Endodermal cell (in vitro differentiated cells): ENCODE data around the gene RFTN1. TPM values are rescaled to one million over a fixed set of nuclear protein-coding genes. Genes with fewer than 3 reads are reported as not detected.

ENCODE experiments used
- DNase-seq: peaks from one replicate; pipeline ENCODE4 v3.0.0-alpha.2; 2017
- H3K27ac ChIP-seq: 2 replicates; pipeline ENCODE4 v1.5.1; 2013; ENCODE audit warnings: mild to moderate bottlenecking, low read depth, low read length, moderate library complexity
- H3K27me3 ChIP-seq: 2 replicates; pipeline ENCODE4 v1.6.1; 2013; ENCODE audit warnings: mild to moderate bottlenecking, low read length, moderate library complexity; ENCODE audit not compliant: insufficient read depth, control insufficient read depth, poor library complexity, severe bottlenecking
- H3K36me3 ChIP-seq: 2 replicates; pipeline ENCODE4 v1.7.0; 2013; ENCODE audit warnings: mild to moderate bottlenecking, low read length, moderate library complexity; ENCODE audit not compliant: control insufficient read depth, insufficient read depth
- H3K4me1 ChIP-seq: one replicate; pipeline ENCODE4 v1.7.0; 2013; ENCODE audit warnings: low read length; ENCODE audit not compliant: control insufficient read depth, insufficient read depth
- H3K4me3 ChIP-seq: 2 replicates; pipeline ENCODE4 v1.5.1; 2013; ENCODE audit warnings: mild to moderate bottlenecking, low read length, moderate library complexity
- H3K9ac ChIP-seq: 2 replicates; pipeline ENCODE4 v1.6.1; 2013; ENCODE audit warnings: mild to moderate bottlenecking, low read length, moderate library complexity; ENCODE audit not compliant: poor library complexity, severe bottlenecking; ENCODE audit errors: extremely low read depth
- H3K9me3 ChIP-seq: 2 replicates; pipeline ENCODE4 v1.6.1; 2013; ENCODE audit warnings: mild to moderate bottlenecking, low read length, moderate library complexity; ENCODE audit not compliant: control insufficient read depth
- H3K27ac Mint-ChIP-seq: 2 replicates; pipeline ENCODE4 v1.8.0; 2020; ENCODE audit warnings: mixed read lengths
- H3K27me3 Mint-ChIP-seq: 2 replicates; pipeline ENCODE4 v1.8.0; 2021; ENCODE audit warnings: mild to moderate bottlenecking, mixed read lengths; ENCODE audit not compliant: insufficient read depth
- H3K36me3 Mint-ChIP-seq: 2 replicates; pipeline ENCODE4 v1.8.0; 2020; ENCODE audit warnings: low read depth, mixed read lengths
- H3K4me1 Mint-ChIP-seq: 2 replicates; pipeline ENCODE4 v1.8.0; 2020; ENCODE audit warnings: mixed read lengths
- H3K4me3 Mint-ChIP-seq: 2 replicates; pipeline ENCODE4 v1.8.0; 2020; ENCODE audit warnings: mild to moderate bottlenecking, moderate library complexity, mixed read lengths
- H3K9me3 Mint-ChIP-seq: 2 replicates; pipeline ENCODE4 v1.8.0; 2020; ENCODE audit warnings: mild to moderate bottlenecking, mixed read lengths
- WGBS, 2 experiments: methylation state at CpG; one replicate each; pipeline versions ENCODE4 v1.1.5 to v1.1.7; 2013; ENCODE audit warnings: missing lambda C conversion rate in 2 of 2, mixed read lengths in 1 of 2; ENCODE audit not compliant: insufficient coverage in 1 of 2, insufficient read length in 1 of 2; 5-methylcytosine and 5-hydroxymethylcytosine counted together
- total RNA-seq, 2 donors: library from RNA; stranded (reverse); fragmentation: NEBNext Ultra II Directional in 1 of 2; extraction: Animal tissue kit (Norgen Biotek cat#: 25700) in 1 of 2; gene quantifications; 2 replicates in 1 of 2; 3 replicates in 1 of 2; pipeline ENCODE4 v1.2.1, GENCODE V29; 2021
- TF ChIP-seq, protein P1 (sequence below): fragments of 200-600 bp; sonication (generic); conservative IDR thresholded peaks from 2 replicates; pipeline ENCODE4 v1.5.0; 2021; ENCODE audit warnings: antibody characterized with exemption, mild to moderate bottlenecking

Gene RFTN1
- total RNA-seq, 2 donors from 2014 or later = 0.80 to 1.1 TPM

DNA sequence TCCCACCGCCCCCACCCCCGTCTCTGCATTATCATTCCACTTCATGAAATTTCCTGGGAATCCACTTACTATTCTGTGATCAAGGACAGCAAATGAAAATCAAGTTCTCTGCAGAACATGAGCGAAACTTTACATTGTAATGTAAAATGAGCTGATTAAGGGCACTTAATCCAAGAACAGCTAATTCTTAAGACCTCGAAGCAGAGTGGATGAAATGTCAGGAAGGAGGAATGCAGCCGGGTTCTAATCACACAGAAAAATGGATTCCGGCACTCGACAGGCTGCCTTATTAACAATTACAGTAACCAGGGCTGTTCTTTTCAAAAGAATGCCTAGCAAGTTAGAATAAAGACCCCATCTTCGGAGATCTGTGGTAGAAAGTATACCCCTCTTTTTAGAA is 57.5 kb downstream of the RFTN1 start:
- Mint-ChIP-seq H3K27me3 (no peaks in the 10 kb centered on the region), H3K36me3 (no peaks in the 10 kb centered on the region), H3K27ac (no peak overlapping the region), H3K4me1 (peaks cover 24% of the 10 kb centered on the region), H3K9me3 (no peaks in the 10 kb centered on the region), H3K4me3 (no peak overlapping the region)
- no peak overlapping the region for H3K9ac ChIP-seq
- no peaks in the 10 kb centered on the region for H3K9me3 ChIP-seq
- TF ChIP-seq, protein P1, sequence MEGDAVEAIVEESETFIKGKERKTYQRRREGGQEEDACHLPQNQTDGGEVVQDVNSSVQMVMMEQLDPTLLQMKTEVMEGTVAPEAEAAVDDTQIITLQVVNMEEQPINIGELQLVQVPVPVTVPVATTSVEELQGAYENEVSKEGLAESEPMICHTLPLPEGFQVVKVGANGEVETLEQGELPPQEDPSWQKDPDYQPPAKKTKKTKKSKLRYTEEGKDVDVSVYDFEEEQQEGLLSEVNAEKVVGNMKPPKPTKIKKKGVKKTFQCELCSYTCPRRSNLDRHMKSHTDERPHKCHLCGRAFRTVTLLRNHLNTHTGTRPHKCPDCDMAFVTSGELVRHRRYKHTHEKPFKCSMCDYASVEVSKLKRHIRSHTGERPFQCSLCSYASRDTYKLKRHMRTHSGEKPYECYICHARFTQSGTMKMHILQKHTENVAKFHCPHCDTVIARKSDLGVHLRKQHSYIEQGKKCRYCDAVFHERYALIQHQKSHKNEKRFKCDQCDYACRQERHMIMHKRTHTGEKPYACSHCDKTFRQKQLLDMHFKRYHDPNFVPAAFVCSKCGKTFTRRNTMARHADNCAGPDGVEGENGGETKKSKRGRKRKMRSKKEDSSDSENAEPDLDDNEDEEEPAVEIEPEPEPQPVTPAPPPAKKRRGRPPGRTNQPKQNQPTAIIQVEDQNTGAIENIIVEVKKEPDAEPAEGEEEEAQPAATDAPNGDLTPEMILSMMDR = no peak
- DNase-seq = no peak
- no peak overlapping the region for H3K27ac ChIP-seq
- 82 to 90% methylated on average over 2 to 8 of the region's 8 CpGs for WGBS, 2 experiments
- H3K4me3 ChIP-seq = no peak overlapping the region
- peaks cover 8% of the 10 kb centered on the region for H3K4me1 ChIP-seq
- no peaks in the 10 kb centered on the region for H3K27me3 ChIP-seq
- H3K36me3 ChIP-seq = no peaks in the 10 kb centered on the region

DNA sequence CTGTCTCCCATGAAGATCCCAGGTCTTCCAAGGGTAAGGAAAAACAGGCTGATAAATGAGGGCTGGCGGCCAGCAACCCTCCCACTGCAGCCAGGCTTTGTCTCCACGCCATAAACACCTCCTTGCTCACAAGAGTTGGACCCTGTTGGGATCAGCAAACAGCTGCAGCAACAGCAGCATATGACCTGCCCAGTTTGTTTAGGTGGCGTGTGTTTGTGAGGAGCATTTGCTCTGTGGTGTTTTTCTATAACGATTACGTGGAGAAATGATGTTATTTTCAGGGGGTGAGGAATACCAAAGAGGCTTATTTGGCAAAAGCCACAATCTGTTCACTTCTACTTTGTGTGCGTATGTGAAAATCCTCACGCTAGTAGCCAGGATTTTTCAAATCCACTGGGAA is 58.5 kb downstream of the RFTN1 start:
- Histone ChIP-seq H3K4me1 (peaks cover 8% of the 10 kb centered on the region), H3K9ac (no peak overlapping the region), H3K36me3 (no peaks in the 10 kb centered on the region), H3K27ac (no peak overlapping the region), H3K4me3 (no peak overlapping the region), H3K27me3 (no peaks in the 10 kb centered on the region), H3K9me3 (no peaks in the 10 kb centered on the region)
- H3K4me3 Mint-ChIP-seq = no peak overlapping the region
- TF ChIP-seq, protein P1 = no peak
- WGBS, 2 experiments = 87 to 90% methylated on average over 5 to 7 of the region's 7 CpGs
- no peak for DNase-seq
- H3K27me3 Mint-ChIP-seq = no peaks in the 10 kb centered on the region
- H3K36me3 Mint-ChIP-seq = no peaks in the 10 kb centered on the region
- no peaks in the 10 kb centered on the region for H3K9me3 Mint-ChIP-seq
- peaks cover 24% of the 10 kb centered on the region for H3K4me1 Mint-ChIP-seq
- H3K27ac Mint-ChIP-seq = no peak overlapping the region

DNA sequence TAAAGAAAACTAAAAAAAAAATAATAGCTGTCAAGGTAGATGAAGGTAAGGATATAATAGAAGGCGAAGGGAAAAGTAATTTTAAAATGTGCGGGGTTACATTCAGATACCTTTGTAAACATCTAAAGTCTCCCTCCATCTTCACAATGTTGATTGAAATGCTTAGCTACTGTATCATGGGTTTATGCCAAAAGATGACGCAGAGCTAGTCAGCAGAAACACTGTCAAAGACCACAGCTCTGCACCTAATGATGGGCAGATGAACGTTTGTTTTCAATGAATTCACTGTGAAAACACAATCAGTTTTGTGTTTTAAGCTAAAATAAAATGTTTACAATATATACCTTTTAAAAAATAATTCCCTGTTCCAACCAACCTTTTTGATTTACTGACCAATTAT is 61.2 kb downstream of the RFTN1 start:
- no peaks in the 10 kb centered on the region for H3K36me3 Mint-ChIP-seq

More for the DNA sequence above, 61.2 kb downstream of the RFTN1 start:
- Histone ChIP-seq H3K9me3 (no peaks in the 10 kb centered on the region), H3K4me3 (no peak overlapping the region), H3K9ac (no peak overlapping the region), H3K36me3 (no peaks in the 10 kb centered on the region), H3K27me3 (no peaks in the 10 kb centered on the region), H3K27ac (no peak overlapping the region), H3K4me1 (peaks cover 8% of the 10 kb centered on the region)
- 90% methylated on average over 3 of the region's 4 CpGs; no CpG with 5 or more reads in 1 of the 2 experiments for WGBS, 2 experiments
- Mint-ChIP-seq H3K27ac (no peak overlapping the region), H3K9me3 (no peaks in the 10 kb centered on the region), H3K4me1 (peaks cover 41% of the 10 kb centered on the region), H3K4me3 (no peak overlapping the region), H3K27me3 (no peaks in the 10 kb centered on the region)
- TF ChIP-seq, protein P1 = no peak
- no peak for DNase-seq
